ENCODE results near the gene WWOX.

GRCh38 chr16:78549366-78549765 is 449.9 kb downstream of the WWOX start:
- TF ChIP-seq CTCF (optimal IDR thresholded peaks at IDR 0.05 in 1 of 3, IDR thresholded peaks at IDR 0.05 in 1 of 3, conservative IDR thresholded peaks at IDR 0.05 in 1 of 3; ENCODE audit: extremely low read depth in 1 of 3, insufficient read depth in 2 of 3, low read length in 3 of 3) (no peak), EZH2 (IDR thresholded peaks at IDR 0.05; ENCODE audit: low read length) (no peak)

Measured in keratinocyte (primary cell).